Sciatic nerve (tissue), 2 donors: ENCODE measurements around the gene AUTS2. TPM values are rescaled to one million over a fixed set of nuclear protein-coding genes. Genes with fewer than 3 reads are reported as not detected.
A peak's percentile ranks its signal among the peaks of the same experiment; 100 is the strongest.

Experiments
- ATAC-seq: fragments of 200-7000 bp; cut with Tn5 transposase; one replicate; pipeline ENCODE4 v1.9.1; 2020; ENCODE audit warnings: mild to moderate bottlenecking, moderate library complexity
- DNase-seq: peaks from one replicate; pipeline ENCODE4 v3.0.0-alpha.2; 2020; ENCODE audit warnings: low spot score
- intact Hi-C: fragments of 100-400 bp; cut with DNase I; formaldehyde crosslinking; loops from one replicate; pipeline ENCODE4 v1.14.2; 2022
- total RNA-seq: library from RNA; stranded (reverse); fragmentation: NEBNext Ultra II Directional; extraction: Animal tissue kit (Norgen Biotek cat#: 25700); gene quantifications from one replicate; pipeline ENCODE4 v1.2.1, GENCODE V29; 2021
- donor health status: DM: no; HTN: no; CAD: no.
- donor health status: DM: no; HTN: no; CAD: no.

Gene AUTS2
- total RNA-seq, 1 donor from 2014 or later, result 129 TPM

- intact Hi-C loops, result no loop called here
- no peak for ATAC-seq
- no peak for DNase-seq
Observed at GRCh38 chr7:69883399-69883891, 285.2 kb downstream of the AUTS2 start.

- ATAC-seq, result no peak
- intact Hi-C loops, result no loop called here
Observed at GRCh38 chr7:69885431-69885830, 287.2 kb downstream of the AUTS2 start.

GRCh38 chr7:69889338-69889975 lies 291.2 kb downstream of the AUTS2 start:
- no peak for ATAC-seq
- no peak for DNase-seq
- intact Hi-C loops, result no loop called here

More at GRCh38 chr7:69885431-69885830, 287.2 kb downstream of the AUTS2 start:
- no peak for DNase-seq

GRCh38 chr7:69889976-69890351 lies 291.7 kb downstream of the AUTS2 start:
- no peak for DNase-seq
- intact Hi-C loops, result no loop called here
- peak; percentile 36 for ATAC-seq

GRCh38 chr7:69892790-69893189 lies 294.5 kb downstream of the AUTS2 start:
- intact Hi-C loops, result no loop called here
- no peak for DNase-seq
- no peak for ATAC-seq

GRCh38 chr7:69893906-69894305 lies 295.6 kb downstream of the AUTS2 start:
- intact Hi-C loops, result no loop called here
- ATAC-seq (peak; percentile 52), DNase-seq (no peak)

GRCh38 chr7:69895446-69895845 lies 297.2 kb downstream of the AUTS2 start:
- DNase-seq (no peak), ATAC-seq (no peak)
- intact Hi-C loops, result no loop called here

- ATAC-seq, result no peak
Observed at GRCh38 chr7:69896121-69896520, 297.8 kb downstream of the AUTS2 start.

GRCh38 chr7:69898189-69898588 lies 299.9 kb downstream of the AUTS2 start:
- intact Hi-C loops, result no loop called here
- ATAC-seq (no peak), DNase-seq (no peak)

More at GRCh38 chr7:69896121-69896520, 297.8 kb downstream of the AUTS2 start:
- no peak for DNase-seq
- intact Hi-C loops, result no loop called here

- intact Hi-C loops, result no loop called here
- ATAC-seq, result no peak
Observed at GRCh38 chr7:69903410-69903809, 305.1 kb downstream of the AUTS2 start.

GRCh38 chr7:69906283-69906995 lies 308.2 kb downstream of the AUTS2 start:
- ATAC-seq (no peak), DNase-seq (no peak)
- intact Hi-C loops, result no loop called here

More at GRCh38 chr7:69903410-69903809, 305.1 kb downstream of the AUTS2 start:
- no peak for DNase-seq

- no peak for DNase-seq
- intact Hi-C loops, result no loop called here
- no peak for ATAC-seq
Observed at GRCh38 chr7:69907720-69908119, 309.4 kb downstream of the AUTS2 start.

GRCh38 chr7:69908454-69908853 lies 310.2 kb downstream of the AUTS2 start:
- no peak for DNase-seq
- ATAC-seq, result no peak
- intact Hi-C loops, result no loop called here

GRCh38 chr7:69910150-69910549 lies 311.9 kb downstream of the AUTS2 start:
- ATAC-seq (no peak), DNase-seq (no peak)
- intact Hi-C loops, result no loop called here

GRCh38 chr7:69911337-69911736 lies 313.1 kb downstream of the AUTS2 start:
- intact Hi-C loops, result no loop called here
- DNase-seq (no peak), ATAC-seq (no peak)

- intact Hi-C loops, result no loop called here
- ATAC-seq, result no peak
- no peak for DNase-seq
Observed at GRCh38 chr7:69912141-69912540, 313.9 kb downstream of the AUTS2 start.

- ATAC-seq (no peak), DNase-seq (no peak)
- intact Hi-C loops, result no loop called here
Observed at GRCh38 chr7:69912846-69913245, 314.6 kb downstream of the AUTS2 start.

- intact Hi-C loops, result loop anchor here (10.0 kb wide), 1 partner anchor 1605 kb away; no protein-coding TSS in a partner anchor
- ATAC-seq, result no peak
- DNase-seq, result no peak
Observed at GRCh38 chr7:69919426-69920111, 321.3 kb downstream of the AUTS2 start.

GRCh38 chr7:69920797-69921196 lies 322.5 kb downstream of the AUTS2 start:
- no peak for DNase-seq
- intact Hi-C loops, result loop anchor here (10.0 kb wide), 1 partner anchor 1606 kb away; no protein-coding TSS in a partner anchor
- no peak for ATAC-seq
